Body of pancreas (tissue), 4 donors: ENCODE data around the gene TBL1XR1.

Experiments
- CTCF ChIP-seq, 7 experiments: fragments of 450-650 bp in 4 of 7; fragments of 200-600 bp in 3 of 7; sonication (generic) in 3 of 7; IDR thresholded peaks; one replicate each; pipeline ENCODE4 v1.5.1; 2016 to 2019; ENCODE audit warnings: antibody characterized with exemption in 7 of 7
- POLR2A ChIP-seq, 3 donors: fragments of 450-650 bp; IDR thresholded peaks; one replicate each; pipeline ENCODE4 v1.6.1; 2016; ENCODE audit warnings: antibody characterized with exemption in 3 of 3, mild to moderate bottlenecking in 2 of 3

- TF ChIP-seq CTCF (IDR thresholded peaks at IDR 0.05) (no peak), POLR2A (IDR thresholded peaks at IDR 0.05) (no peak)
Measured at GRCh38 chr3:177034832-177035475, 162.3 kb downstream of the TBL1XR1 start.
